Endothelial cell of umbilical vein (primary cell): ENCODE measurements around the gene FANCF. TPM values are rescaled to one million over a fixed set of nuclear protein-coding genes. Genes with fewer than 3 reads are reported as not detected.

Experiments used
- BruUV-seq: library from RNA; stranded (reverse); fragments of 400-500 nt; replicated peaks from 2 replicates; lab custom pipeline; 2021; lab: Mats Ljungman, UMichigan
- CTCF ChIA-PET: fragments of 300-600, 350-600 bp; sonication (Branson Sonifier 250); formaldehyde crosslinking; loops from one replicate; lab custom pipeline; 2021; ENCODE audit warnings: antibody characterized with exemption, inconsistent platforms; lab: Charles Lee
- POLR2A ChIA-PET: fragments of 300-600, 350-600 bp; sonication (Branson Sonifier 250); formaldehyde crosslinking; loops from one replicate; lab custom pipeline; 2021; ENCODE audit warnings: antibody characterized with exemption, inconsistent platforms; lab: Charles Lee
- DNase-seq: peaks from one replicate; pipeline ENCODE4 v3.0.0-alpha.2; 2011; ENCODE audit warnings: low read depth, low spot score
- FAIRE-seq: peaks from 2 replicates; lab custom pipeline; 2011; peaks lifted over from hg19 to GRCh38; lab: Jason Lieb, UNC
- H2AFZ ChIP-seq: 2 replicates; pipeline ENCODE4 v1.6.0; 2012; ENCODE audit warnings: low read depth, low read length, control low read depth, inconsistent platforms
- H3K27ac ChIP-seq: 2 replicates; pipeline ENCODE4 v1.5.1; 2011; ENCODE audit warnings: low read depth, mild to moderate bottlenecking, control low read depth, low read length, moderate library complexity; ENCODE audit not compliant: insufficient read depth
- H3K27me3 ChIP-seq, 2 experiments: 2 replicates each; pipeline versions ENCODE4 v1.6.0 to v1.6.1; 2011; ENCODE audit warnings: low read length in 2 of 2, mixed read lengths in 1 of 2; ENCODE audit not compliant: control insufficient read depth in 2 of 2, insufficient read depth in 2 of 2
- H3K36me3 ChIP-seq, 2 experiments: 2 replicates in 1 of 2; 3 replicates in 1 of 2; pipeline ENCODE4 v1.5.1; 2011; ENCODE audit warnings: low read length in 2 of 2, mild to moderate bottlenecking in 1 of 2, moderate library complexity in 1 of 2; ENCODE audit not compliant: control insufficient read depth in 2 of 2, insufficient read depth in 2 of 2; ENCODE audit errors: extremely low read depth in 1 of 2
- H3K4me1 ChIP-seq: 3 replicates; pipeline ENCODE4 v1.5.1; 2011; ENCODE audit warnings: mild to moderate bottlenecking, low read length; ENCODE audit not compliant: control insufficient read depth, insufficient read depth; ENCODE audit errors: extremely low read depth
- H3K4me2 ChIP-seq: 2 replicates; pipeline ENCODE4 v1.6.1; 2011; ENCODE audit warnings: low read length, control low read depth, mixed read lengths; ENCODE audit not compliant: insufficient read depth
- H3K4me3 ChIP-seq, 3 experiments: fragments of 200-600 bp in 1 of 3; sonication (generic), shearing (Covaris generic) in 1 of 3; replicated peaks in 1 of 3; 2 replicates each; pipeline ENCODE4 v1.5.1; 2011 to 2016; ENCODE audit warnings: control low read depth in 3 of 3, low read length in 3 of 3, mild to moderate bottlenecking in 2 of 3, inconsistent platforms in 1 of 3, low read depth in 1 of 3, moderate library complexity in 1 of 3; ENCODE audit not compliant: insufficient read depth in 1 of 3
- H3K79me2 ChIP-seq: 2 replicates; pipeline ENCODE4 v1.6.0; 2012; ENCODE audit warnings: low read length, inconsistent platforms; ENCODE audit not compliant: control insufficient read depth, insufficient read depth
- H3K9ac ChIP-seq: replicated peaks from 2 replicates; pipeline ENCODE3; 2011; ENCODE audit warnings: low read length, control low read depth; ENCODE audit not compliant: insufficient read depth; ENCODE audit errors: extremely low read depth
- H3K9me1 ChIP-seq: replicated peaks from 3 replicates; pipeline ENCODE4 v1.6.0; 2011; ENCODE audit warnings: mild to moderate bottlenecking, low read length; ENCODE audit not compliant: control insufficient read depth, insufficient read depth; ENCODE audit errors: extremely low read depth
- H3K9me3 ChIP-seq: replicated peaks from 2 replicates; pipeline ENCODE4 v1.5.1; 2012; ENCODE audit warnings: low read length, inconsistent platforms; ENCODE audit not compliant: control insufficient read depth, insufficient read depth
- H4K20me1 ChIP-seq: replicated peaks from 2 replicates; pipeline ENCODE3; 2011; ENCODE audit warnings: mild to moderate bottlenecking, low read length; ENCODE audit not compliant: control insufficient read depth, insufficient read depth; ENCODE audit errors: extremely low read depth
- EZH2 ChIP-seq: IDR thresholded peaks from 2 replicates; pipeline ENCODE4 v1.6.1; 2012; ENCODE audit warnings: borderline replicate concordance, low read depth, mild to moderate bottlenecking, moderate library complexity, low read length, inconsistent platforms; ENCODE audit not compliant: severe bottlenecking
- GATA2 ChIP-seq: IDR thresholded peaks from 2 replicates; pipeline ENCODE4 v1.7.0; 2011; ENCODE audit warnings: low read depth, mild to moderate bottlenecking, moderate library complexity, mixed read lengths, low read length; ENCODE audit not compliant: insufficient read length, insufficient read depth
- JUN ChIP-seq: IDR thresholded peaks from 2 replicates; pipeline ENCODE4 v1.6.1; 2011; ENCODE audit warnings: borderline replicate concordance, low read depth; ENCODE audit not compliant: insufficient read length, insufficient read depth
- MYC ChIP-seq: IDR thresholded peaks from one replicate; pipeline ENCODE4 v1.6.1; 2011; ENCODE audit warnings: mild to moderate bottlenecking, low read depth, low read length
- POLR2A ChIP-seq: IDR thresholded peaks from 2 replicates; pipeline ENCODE4 v1.6.1; 2012; ENCODE audit warnings: low read depth, mild to moderate bottlenecking, control low read depth, low read length
- POLR2AphosphoS5 ChIP-seq: IDR thresholded peaks from 2 replicates; pipeline ENCODE4 v1.6.1; 2012; ENCODE audit warnings: low read depth, mild to moderate bottlenecking, control low read depth, low read length, moderate library complexity; ENCODE audit not compliant: insufficient read depth
- dilution Hi-C: fragments of 300-500 bp; cut with MboI; formaldehyde crosslinking; loops from one replicate; pipeline ENCODE4 v1.15.0; 2019; ENCODE audit warnings: low sequenced_read_pairs; ENCODE audit not compliant: extremely low pct_ligation_motif_present
- intact Hi-C: fragments of 100-400 bp; cut with micrococcal nuclease; formaldehyde crosslinking; loops from one replicate; pipeline ENCODE4 v1.10.0; 2022
- polyA plus RNA-seq, 4 experiments: library from polyadenylated mRNA; depleted of rRNA in 3 of 4; stranded (reverse) in 3 of 4; unstranded in 1 of 4; fragments of >200 nt; gene quantifications; 2 replicates each; pipeline versions ENCODE4 v1.2.1 to v1.2.3, GENCODE V29; 2011 to 2012; ENCODE audit warnings: missing spikeins in 1 of 4
- total RNA-seq: library from RNA; stranded (reverse); gene quantifications from 2 replicates; pipeline ENCODE4 v1.2.3, GENCODE V29; 2021
- TF ChIP-seq, protein P1 (sequence below): IDR thresholded peaks from 2 replicates; pipeline ENCODE4 v1.6.1; 2011; ENCODE audit not compliant: insufficient read depth, insufficient read length

The FANCF gene
- total and polyA plus RNA-seq, 2 donors (not counting 3 experiments of a cell fraction or from before 2014, with no cell fraction given), result 2.6 to 7.6 TPM

DNA sequence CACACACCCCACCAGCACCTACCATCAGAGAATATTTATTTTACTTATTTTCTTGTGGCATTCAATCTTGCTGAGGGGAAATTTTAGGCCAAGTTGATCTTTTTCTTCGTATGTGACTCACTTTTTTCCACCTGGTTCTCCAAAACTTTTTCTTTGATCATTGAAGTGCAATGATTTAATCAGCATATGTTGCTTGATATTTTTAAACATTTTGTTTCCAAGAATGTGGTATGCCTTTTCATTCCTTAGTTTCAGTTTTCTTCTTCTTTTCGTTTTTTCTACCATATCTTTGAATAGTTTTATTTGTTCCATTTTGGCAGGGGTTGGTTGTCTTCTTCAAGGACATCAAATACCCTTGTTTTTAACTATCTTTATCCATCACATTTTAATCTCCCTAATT, 28.6 kb downstream of the FANCF start:
- no TSS peak for BruUV-seq
- intact Hi-C loops, result no loop called here
- Histone ChIP-seq H3K36me3 (no peaks in the 10 kb centered on the region), H3K79me2 (no peaks in the 10 kb centered on the region), H3K9me1 (no peaks in the 10 kb centered on the region), H3K27me3 (no peaks in the 10 kb centered on the region), H3K27ac (no peak overlapping the region), H3K9me3 (no peaks in the 10 kb centered on the region), H3K4me3 (no peak overlapping the region), H3K4me1 (no peaks in the 10 kb centered on the region), H3K9ac (no peak overlapping the region), H2AFZ (no peak overlapping the region), H3K4me2 (no peak overlapping the region), H4K20me1 (no peaks in the 10 kb centered on the region)
- dilution Hi-C loops, result no loop called here
- FAIRE-seq (no peak), DNase-seq (no peak)
- POLR2A ChIA-PET, result no interaction called here
- CTCF ChIA-PET, result no interaction called here
- TF ChIP-seq POLR2AphosphoS5, result no peak
- no peak for TF ChIP-seq MYC
- no peak for TF ChIP-seq GATA2
- TF ChIP-seq JUN, result no peak
- no peak for TF ChIP-seq POLR2A

DNA sequence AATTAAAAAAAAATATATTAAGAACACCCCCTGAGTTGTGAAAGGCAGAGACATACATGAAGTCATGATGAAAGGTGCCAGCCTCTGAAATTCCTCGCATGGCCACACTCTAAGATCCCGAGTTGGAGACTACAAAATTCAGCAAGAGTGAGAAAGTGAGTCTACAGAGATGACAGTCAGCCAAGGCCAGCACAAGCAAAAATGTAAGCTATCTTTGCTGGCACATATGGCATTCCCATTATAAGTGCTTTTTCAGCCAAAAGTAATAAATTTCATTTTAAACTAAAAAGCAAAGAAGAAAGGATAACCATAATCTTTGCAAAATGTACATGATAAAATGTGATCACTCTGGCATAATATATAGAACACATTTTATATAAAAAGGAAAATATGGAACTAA, 40.6 kb downstream of the FANCF start:
- dilution Hi-C loops, result no loop called here

More for the DNA sequence above, 40.6 kb downstream of the FANCF start:
- Histone ChIP-seq H3K9ac (no peak overlapping the region), H3K4me2 (no peak overlapping the region), H2AFZ (no peak overlapping the region), H3K9me3 (no peaks in the 10 kb centered on the region), H3K27me3 (peaks cover 0 to 3% of the 10 kb centered on the region in 2 experiments), H3K36me3 (no peaks in the 10 kb centered on the region), H3K4me1 (no peaks in the 10 kb centered on the region), H3K79me2 (no peaks in the 10 kb centered on the region), H3K9me1 (no peaks in the 10 kb centered on the region), H3K27ac (no peak overlapping the region), H4K20me1 (no peaks in the 10 kb centered on the region), H3K4me3 (no peak overlapping the region)
- no peak for DNase-seq
- ChIA-PET CTCF (no interaction called here), POLR2A (no interaction called here)
- no TSS peak for BruUV-seq
- intact Hi-C loops, result no loop called here
- no peak for TF ChIP-seq POLR2AphosphoS5
- TF ChIP-seq, protein P1, sequence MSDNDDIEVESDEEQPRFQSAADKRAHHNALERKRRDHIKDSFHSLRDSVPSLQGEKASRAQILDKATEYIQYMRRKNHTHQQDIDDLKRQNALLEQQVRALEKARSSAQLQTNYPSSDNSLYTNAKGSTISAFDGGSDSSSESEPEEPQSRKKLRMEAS, result no peak
- no peak for TF ChIP-seq EZH2
- no peak for TF ChIP-seq MYC
- TF ChIP-seq JUN, result no peak
- no peak for FAIRE-seq
